Activated T-cell treated with anti-CD3 and anti-CD28 coated beads for 1 hour (primary cell): ENCODE measurements around the gene SLC39A11.
"Not testable (repeated sequence)": the region's sequence is repeated elsewhere in the genome, so short reads cannot be mapped to it uniquely, and the experiment has no call there.

ENCODE experiments used
- DNase-seq: peaks from one replicate; pipeline ENCODE4 v3.0.0-alpha.2; 2020; ENCODE audit warnings: low read depth

SLC39A11 gene

GRCh38 chr17:72916991-72917390 lies 175.5 kb downstream of the SLC39A11 start:
- no peak for DNase-seq

- no peak for DNase-seq
Observed at GRCh38 chr17:72915625-72916081, 176.8 kb downstream of the SLC39A11 start.

GRCh38 chr17:72913142-72913682 lies 179.3 kb downstream of the SLC39A11 start:
- DNase-seq: no peak

GRCh38 chr17:72906306-72906705 lies 186.2 kb downstream of the SLC39A11 start:
- DNase-seq: no peak

GRCh38 chr17:72903522-72903921 lies 189.0 kb downstream of the SLC39A11 start:
- DNase-seq: no peak

- no peak for DNase-seq
Observed at GRCh38 chr17:72901657-72902056, 190.8 kb downstream of the SLC39A11 start.

GRCh38 chr17:72901083-72901482 lies 191.4 kb downstream of the SLC39A11 start:
- DNase-seq: no peak

GRCh38 chr17:72900654-72900971 lies 191.9 kb downstream of the SLC39A11 start:
- DNase-seq: no peak

GRCh38 chr17:72898725-72899124 lies 193.8 kb downstream of the SLC39A11 start:
- DNase-seq: no peak

- DNase-seq: not testable (repeated sequence)
Observed at GRCh38 chr17:72896288-72896687, 196.2 kb downstream of the SLC39A11 start.

GRCh38 chr17:72891627-72892026 lies 200.9 kb downstream of the SLC39A11 start:
- DNase-seq: no peak

GRCh38 chr17:72890711-72891110 lies 201.8 kb downstream of the SLC39A11 start:
- no peak for DNase-seq

- DNase-seq: no peak
Observed at GRCh38 chr17:72887917-72888316, 204.6 kb downstream of the SLC39A11 start.

- DNase-seq: no peak
Observed at GRCh38 chr17:72887322-72887721, 205.2 kb downstream of the SLC39A11 start.

- DNase-seq: no peak
Observed at GRCh38 chr17:72886622-72887021, 205.9 kb downstream of the SLC39A11 start.

- no peak for DNase-seq
Observed at GRCh38 chr17:72884066-72884465, 208.4 kb downstream of the SLC39A11 start.

- DNase-seq: no peak
Observed at GRCh38 chr17:72883351-72883750, 209.1 kb downstream of the SLC39A11 start.

GRCh38 chr17:72882426-72882825 lies 210.1 kb downstream of the SLC39A11 start:
- DNase-seq: no peak

GRCh38 chr17:72879877-72880276 lies 212.6 kb downstream of the SLC39A11 start:
- DNase-seq: no peak

- DNase-seq: no peak
Observed at GRCh38 chr17:72878975-72879660, 213.4 kb downstream of the SLC39A11 start.

GRCh38 chr17:72877348-72877747 lies 215.1 kb downstream of the SLC39A11 start:
- DNase-seq: no peak

GRCh38 chr17:72876413-72876812 lies 216.1 kb downstream of the SLC39A11 start:
- no peak for DNase-seq

GRCh38 chr17:72875361-72875760 lies 217.1 kb downstream of the SLC39A11 start:
- no peak for DNase-seq

GRCh38 chr17:72872396-72872795 lies 220.1 kb downstream of the SLC39A11 start:
- DNase-seq: no peak
